GM13976 (cell line): ENCODE measurements around the gene SCN4A.

Source experiments
- DNase-seq: peaks from one replicate; pipeline ENCODE4 v3.0.0; 2012; ENCODE audit warnings: low spot score
- CTCF ChIP-seq: IDR thresholded peaks from 2 replicates; pipeline ENCODE4 v1.5.1; 2012; ENCODE audit warnings: borderline replicate concordance, mild to moderate bottlenecking; ENCODE audit not compliant: insufficient read depth; ENCODE audit errors: extremely low read depth, missing control alignments, control extremely low read depth
- in situ Hi-C: fragments of 300-500 bp; cut with MboI; formaldehyde crosslinking; loops from one replicate; pipeline ENCODE4 v1.12.0; 2022; ENCODE audit warnings: low sequenced_read_pairs, mixed read lengths, inconsistent platforms; ENCODE audit not compliant: unreplicated experiment

The SCN4A gene

GRCh38 chr17:63966646-63967264 is 6.0 kb downstream of the SCN4A start:
- no peak for TF ChIP-seq CTCF
- in situ Hi-C loops = no loop called here
- DNase-seq = no peak

GRCh38 chr17:63963123-63963522 is 9.6 kb downstream of the SCN4A start:
- DNase-seq = no peak
- TF ChIP-seq CTCF = no peak
- in situ Hi-C loops = no loop called here

- no peak for DNase-seq
- in situ Hi-C loops = no loop called here
- no peak for TF ChIP-seq CTCF
Observed at GRCh38 chr17:63962298-63962744, 10.4 kb downstream of the SCN4A start.

- in situ Hi-C loops = no loop called here
- peak; percentile 75 for DNase-seq
- TF ChIP-seq CTCF = no peak
Observed at GRCh38 chr17:63961355-63962212, 11.1 kb downstream of the SCN4A start.

- in situ Hi-C loops = no loop called here
- DNase-seq = no peak
- TF ChIP-seq CTCF = no peak
Observed at GRCh38 chr17:63960430-63960829, 12.3 kb downstream of the SCN4A start.

- in situ Hi-C loops = no loop called here
- no peak for TF ChIP-seq CTCF
- DNase-seq = no peak
Observed at GRCh38 chr17:63960006-63960405, 12.7 kb downstream of the SCN4A start.
